Activated naive CD4-positive, alpha-beta T cell treated with anti-CD3 and anti-CD28 coated beads, Interleukin-2, amount 10 ng/mL, durations not matched to agents 7 days and 5 days (primary cell): ENCODE results near the gene AFG3L2.

Experiments
- CTCF ChIA-PET: fragments of 350-600 bp; sonication (Branson Sonifier 250); formaldehyde crosslinking; loops from one replicate; lab custom pipeline; 2021; ENCODE audit warnings: antibody characterized with exemption; lab: Charles Lee
- DNase-seq: peaks from one replicate; pipeline ENCODE4 v3.0.0-alpha.2; 2020
- H3K27ac Mint-ChIP-seq: one replicate; pipeline ENCODE4 v1.8.0; 2021; ENCODE audit warnings: mild to moderate bottlenecking, moderate library complexity, mixed read lengths
- H3K27me3 Mint-ChIP-seq: one replicate; pipeline ENCODE4 v1.8.0; 2021; ENCODE audit warnings: mild to moderate bottlenecking, mixed read lengths
- H3K36me3 Mint-ChIP-seq: one replicate; pipeline ENCODE4 v1.8.0; 2021; ENCODE audit warnings: mixed read lengths
- H3K4me1 Mint-ChIP-seq: one replicate; pipeline ENCODE4 v1.8.0; 2021; ENCODE audit warnings: mixed read lengths
- H3K4me3 Mint-ChIP-seq: one replicate; pipeline ENCODE4 v1.8.0; 2021; ENCODE audit warnings: mild to moderate bottlenecking, moderate library complexity, mixed read lengths
- H3K9me3 Mint-ChIP-seq: one replicate; pipeline ENCODE4 v1.8.0; 2021; ENCODE audit warnings: mixed read lengths

The AFG3L2 gene

GRCh38 chr18:12305930-12306629 is 70.9 kb downstream of the AFG3L2 start:
- Mint-ChIP-seq H3K4me3 (no peak overlapping the region), H3K9me3 (no peaks in the 10 kb centered on the region)
- CTCF ChIA-PET = no interaction called here

GRCh38 chr18:12305211-12305610 is 71.8 kb downstream of the AFG3L2 start:
- no peak for DNase-seq
- Mint-ChIP-seq H3K4me3 (no peak overlapping the region), H3K27ac (no peak overlapping the region), H3K27me3 (peaks cover 69% of the 10 kb centered on the region), H3K9me3 (no peaks in the 10 kb centered on the region), H3K36me3 (peaks cover 6% of the 10 kb centered on the region), H3K4me1 (peaks cover 16% of the 10 kb centered on the region)
- CTCF ChIA-PET = no interaction called here

More at GRCh38 chr18:12305930-12306629, 70.9 kb downstream of the AFG3L2 start:
- Mint-ChIP-seq H3K27ac (no peak overlapping the region), H3K27me3 (peaks cover 78% of the 10 kb centered on the region), H3K4me1 (peaks cover 16% of the 10 kb centered on the region), H3K36me3 (peaks cover 6% of the 10 kb centered on the region)
- no peak for DNase-seq

GRCh38 chr18:12304351-12305210 is 72.4 kb downstream of the AFG3L2 start:
- Mint-ChIP-seq H3K4me3 (no peak overlapping the region), H3K4me1 (peaks cover 15% of the 10 kb centered on the region), H3K27ac (no peak overlapping the region), H3K27me3 (peaks cover 68% of the 10 kb centered on the region), H3K9me3 (no peaks in the 10 kb centered on the region), H3K36me3 (peaks cover 6% of the 10 kb centered on the region)
- DNase-seq = no peak
- CTCF ChIA-PET = no interaction called here

GRCh38 chr18:12302391-12303147 is 74.5 kb downstream of the AFG3L2 start:
- no peak overlapping the region for H3K4me3 Mint-ChIP-seq
- CTCF ChIA-PET = no interaction called here
- DNase-seq = no peak
- no peaks in the 10 kb centered on the region for H3K9me3 Mint-ChIP-seq
- H3K36me3 Mint-ChIP-seq = peaks cover 6% of the 10 kb centered on the region
- no peak overlapping the region for H3K27ac Mint-ChIP-seq
- peaks cover 59% of the 10 kb centered on the region for H3K27me3 Mint-ChIP-seq
- H3K4me1 Mint-ChIP-seq = peaks cover 9% of the 10 kb centered on the region

GRCh38 chr18:12301263-12302005 is 75.6 kb downstream of the AFG3L2 start:
- CTCF ChIA-PET = interaction anchor here (0.5 kb wide), 1 partner anchor 642 kb away, joined by 3 read pairs; no protein-coding TSS in a partner anchor
- Mint-ChIP-seq H3K27me3 (peaks cover 52% of the 10 kb centered on the region), H3K9me3 (no peaks in the 10 kb centered on the region), H3K4me3 (no peak overlapping the region), H3K36me3 (no peaks in the 10 kb centered on the region), H3K4me1 (no peaks in the 10 kb centered on the region), H3K27ac (no peak overlapping the region)
- no peak for DNase-seq

- Mint-ChIP-seq H3K27me3 (peaks cover 45% of the 10 kb centered on the region), H3K9me3 (no peaks in the 10 kb centered on the region), H3K4me1 (no peaks in the 10 kb centered on the region), H3K36me3 (no peaks in the 10 kb centered on the region), H3K27ac (no peak overlapping the region), H3K4me3 (no peak overlapping the region)
- DNase-seq = no peak
- CTCF ChIA-PET = no interaction called here
Observed at GRCh38 chr18:12299862-12300261, 77.2 kb downstream of the AFG3L2 start.

- H3K27me3 Mint-ChIP-seq = peaks cover 41% of the 10 kb centered on the region
- DNase-seq = no peak
- H3K4me1 Mint-ChIP-seq = no peaks in the 10 kb centered on the region
- no peak overlapping the region for H3K4me3 Mint-ChIP-seq
- H3K27ac Mint-ChIP-seq = no peak overlapping the region
- no peaks in the 10 kb centered on the region for H3K36me3 Mint-ChIP-seq
- H3K9me3 Mint-ChIP-seq = no peaks in the 10 kb centered on the region
- CTCF ChIA-PET = interaction anchor here (1.0 kb wide), 1 partner anchor 24 kb away, joined by 3 read pairs; no protein-coding TSS in a partner anchor
Observed at GRCh38 chr18:12296457-12296856, 80.6 kb downstream of the AFG3L2 start.

- no peak for DNase-seq
- Mint-ChIP-seq H3K36me3 (no peaks in the 10 kb centered on the region), H3K4me3 (no peak overlapping the region), H3K4me1 (no peaks in the 10 kb centered on the region), H3K9me3 (no peaks in the 10 kb centered on the region), H3K27ac (no peak overlapping the region), H3K27me3 (peaks cover 37% of the 10 kb centered on the region)
- CTCF ChIA-PET = interaction anchor here (1.0 kb wide), 1 partner anchor 23 kb away, joined by 3 read pairs; no protein-coding TSS in a partner anchor
Observed at GRCh38 chr18:12296087-12296403, 81.0 kb downstream of the AFG3L2 start.

- CTCF ChIA-PET = no interaction called here
- H3K36me3 Mint-ChIP-seq = no peaks in the 10 kb centered on the region
- H3K9me3 Mint-ChIP-seq = no peaks in the 10 kb centered on the region
Observed at GRCh38 chr18:12295389-12296086, 81.5 kb downstream of the AFG3L2 start.

GRCh38 chr18:12293831-12294230 is 83.2 kb downstream of the AFG3L2 start:
- H3K27me3 Mint-ChIP-seq = peaks cover 45% of the 10 kb centered on the region
- CTCF ChIA-PET = no interaction called here
- H3K27ac Mint-ChIP-seq = no peak overlapping the region
- no peaks in the 10 kb centered on the region for H3K4me1 Mint-ChIP-seq
- no peak overlapping the region for H3K4me3 Mint-ChIP-seq
- H3K9me3 Mint-ChIP-seq = no peaks in the 10 kb centered on the region
- H3K36me3 Mint-ChIP-seq = no peaks in the 10 kb centered on the region
- no peak for DNase-seq

More at GRCh38 chr18:12295389-12296086, 81.5 kb downstream of the AFG3L2 start:
- Mint-ChIP-seq H3K4me3 (no peak overlapping the region), H3K27me3 (peaks cover 37% of the 10 kb centered on the region), H3K27ac (no peak overlapping the region), H3K4me1 (no peaks in the 10 kb centered on the region)
- no peak for DNase-seq

GRCh38 chr18:12291690-12292089 is 85.3 kb downstream of the AFG3L2 start:
- no peak for DNase-seq
- H3K36me3 Mint-ChIP-seq = no peaks in the 10 kb centered on the region
- H3K4me1 Mint-ChIP-seq = peaks cover 3% of the 10 kb centered on the region
- CTCF ChIA-PET = no interaction called here
- no peak overlapping the region for H3K27ac Mint-ChIP-seq
- H3K4me3 Mint-ChIP-seq = no peak overlapping the region
- peaks cover 56% of the 10 kb centered on the region for H3K27me3 Mint-ChIP-seq
- H3K9me3 Mint-ChIP-seq = no peaks in the 10 kb centered on the region

- DNase-seq = no peak
- Mint-ChIP-seq H3K27ac (no peak overlapping the region), H3K27me3 (peaks cover 57% of the 10 kb centered on the region), H3K36me3 (no peaks in the 10 kb centered on the region), H3K4me3 (no peak overlapping the region), H3K9me3 (no peaks in the 10 kb centered on the region), H3K4me1 (peaks cover 3% of the 10 kb centered on the region)
- CTCF ChIA-PET = no interaction called here
Observed at GRCh38 chr18:12291161-12291560, 85.9 kb downstream of the AFG3L2 start.

- peaks cover 62% of the 10 kb centered on the region for H3K27me3 Mint-ChIP-seq
- no peak overlapping the region for H3K4me3 Mint-ChIP-seq
- H3K27ac Mint-ChIP-seq = no peak overlapping the region
- CTCF ChIA-PET = no interaction called here
- peaks cover 3% of the 10 kb centered on the region for H3K4me1 Mint-ChIP-seq
- DNase-seq = no peak
- H3K36me3 Mint-ChIP-seq = no peaks in the 10 kb centered on the region
- no peaks in the 10 kb centered on the region for H3K9me3 Mint-ChIP-seq
Observed at GRCh38 chr18:12290086-12290485, 86.9 kb downstream of the AFG3L2 start.
